Esophagus (tissue), 2 donors: ENCODE data around the gene CLEC2D. TPM values are rescaled to one million over a fixed set of nuclear protein-coding genes. Genes with fewer than 3 reads are reported as not detected.
"Not testable (repeated sequence)": the region's sequence is repeated elsewhere in the genome, so short reads cannot be mapped to it uniquely, and the experiment has no call there.

Experiments used
- H3K27ac ChIP-seq, 2 donors: one replicate each; pipeline ENCODE4 v1.5.1; 2013; ENCODE audit warnings: low read depth in 2 of 2, mild to moderate bottlenecking in 2 of 2, inconsistent platforms in 1 of 2, low read length in 1 of 2, moderate library complexity in 1 of 2
- H3K27me3 ChIP-seq, 2 donors: one replicate each; pipeline ENCODE4 v1.6.1; 2013; ENCODE audit warnings: low read length in 2 of 2, control low read depth in 1 of 2, mild to moderate bottlenecking in 1 of 2; ENCODE audit not compliant: insufficient read depth in 2 of 2, control insufficient read depth in 1 of 2
- H3K36me3 ChIP-seq, 2 donors: one replicate each; pipeline ENCODE4 v1.6.1; 2013; ENCODE audit warnings: low read length in 1 of 2; ENCODE audit not compliant: control insufficient read depth in 2 of 2, insufficient read depth in 2 of 2
- H3K4me1 ChIP-seq, 2 donors: one replicate each; pipeline ENCODE4 v1.6.1; 2013; ENCODE audit warnings: low read length in 1 of 2; ENCODE audit not compliant: control insufficient read depth in 2 of 2, insufficient read depth in 2 of 2
- H3K4me3 ChIP-seq, 2 donors: one replicate each; pipeline ENCODE4 v1.5.1; 2013; ENCODE audit warnings: low read length in 2 of 2, mild to moderate bottlenecking in 2 of 2, low read depth in 1 of 2, moderate library complexity in 1 of 2
- H3K9me3 ChIP-seq, 2 donors: one replicate each; pipeline ENCODE4 v1.6.1; 2013; ENCODE audit warnings: mild to moderate bottlenecking in 2 of 2, low read depth in 1 of 2, low read length in 1 of 2, moderate library complexity in 1 of 2; ENCODE audit not compliant: control insufficient read depth in 2 of 2, insufficient read depth in 1 of 2
- WGBS, 2 donors: extraction: QIAGEN DNeasy Blood & Tissue Kit; methylation state at CpG; one replicate each; pipeline ENCODE4 v1.1.7; 2013; 5-methylcytosine and 5-hydroxymethylcytosine counted together
- polyA plus RNA-seq, 2 donors: library from polyadenylated mRNA; stranded (reverse); fragments of 200-250 nt; gene quantifications; one replicate each; pipeline ENCODE4 v1.2.3, GENCODE V29; 2013
- donor health status: healthy with polysubstance abuse.
- donor health status: Bipolar disorder and iron deficiency.

Gene CLEC2D
- polyA plus RNA-seq, 2 donors = 1.8 to 5.2 TPM

DNA sequence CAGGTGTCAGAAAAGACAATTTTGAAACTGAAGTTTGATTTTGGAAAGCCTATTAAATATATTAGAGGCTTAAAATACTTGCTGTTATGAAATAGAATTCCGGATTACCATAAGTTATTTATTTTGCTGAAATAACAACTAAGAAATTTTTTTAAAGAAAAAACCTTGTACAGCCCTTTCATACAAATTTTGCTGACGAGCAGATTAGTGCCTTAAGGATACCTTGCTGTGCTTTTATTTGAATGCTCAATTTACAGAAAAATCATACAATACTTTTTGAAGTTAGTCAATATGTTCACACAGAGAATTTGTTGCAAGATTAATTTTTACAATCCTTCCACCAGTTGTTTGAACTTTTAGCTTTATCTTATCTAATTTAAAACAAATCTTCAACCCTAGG lies 29.5 kb upstream of the CLEC2D start:
- whole genome bisulfite sequencing, 2 donors = 92 to 95% methylated on average over 2 of the region's 2 CpGs
- H3K36me3 ChIP-seq = no peaks in the 10 kb centered on the region
- no peaks in the 10 kb centered on the region for H3K27me3 ChIP-seq
- no peak overlapping the region for H3K4me3 ChIP-seq
- no peaks in the 10 kb centered on the region for H3K9me3 ChIP-seq
- H3K27ac ChIP-seq = no peak overlapping the region
- peaks cover 0 to 3% of the 10 kb centered on the region in 2 donors for H3K4me1 ChIP-seq

DNA sequence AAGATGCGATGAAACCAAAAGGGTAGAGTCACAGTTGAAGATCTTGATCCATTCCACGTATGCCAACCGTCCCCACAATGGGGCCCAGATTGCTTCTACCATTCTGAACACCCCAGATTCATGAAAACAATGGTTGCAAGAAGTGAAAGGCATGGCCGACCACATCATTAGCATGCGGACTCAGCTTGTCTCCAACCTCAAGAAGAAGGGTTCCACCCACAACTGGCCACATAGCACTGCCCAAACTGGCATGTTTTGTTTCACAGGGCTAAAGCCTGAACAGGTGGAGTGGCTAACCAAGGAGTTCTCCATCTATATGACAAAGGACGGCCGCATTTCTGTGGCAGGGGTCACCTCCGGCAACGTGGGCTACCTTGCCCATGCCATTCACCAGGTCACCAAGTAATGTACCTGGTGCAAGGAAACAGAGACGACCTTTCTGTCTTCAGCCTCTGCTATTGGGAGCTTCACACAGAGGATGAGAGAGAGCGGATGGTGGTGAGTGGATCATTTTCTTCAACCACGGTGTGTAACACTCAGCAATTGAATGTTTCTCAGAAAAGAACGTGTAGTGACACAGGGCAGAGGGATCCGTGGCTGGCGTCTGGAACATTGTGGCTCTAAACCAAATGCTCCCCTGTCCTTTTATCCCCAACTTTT lies 26.8 kb upstream of the CLEC2D start:
- H3K36me3 ChIP-seq = no peaks in the 10 kb centered on the region
- H3K27me3 ChIP-seq = no peaks in the 10 kb centered on the region
- no peaks in the 10 kb centered on the region for H3K9me3 ChIP-seq
- H3K4me1 ChIP-seq = peaks cover 0 to 5% of the 10 kb centered on the region in 2 donors
- WGBS, 2 donors = 86 to 87% methylated on average over 15 of the region's 15 CpGs
- no peak overlapping the region for H3K4me3 ChIP-seq
- no peak overlapping the region for H3K27ac ChIP-seq

DNA sequence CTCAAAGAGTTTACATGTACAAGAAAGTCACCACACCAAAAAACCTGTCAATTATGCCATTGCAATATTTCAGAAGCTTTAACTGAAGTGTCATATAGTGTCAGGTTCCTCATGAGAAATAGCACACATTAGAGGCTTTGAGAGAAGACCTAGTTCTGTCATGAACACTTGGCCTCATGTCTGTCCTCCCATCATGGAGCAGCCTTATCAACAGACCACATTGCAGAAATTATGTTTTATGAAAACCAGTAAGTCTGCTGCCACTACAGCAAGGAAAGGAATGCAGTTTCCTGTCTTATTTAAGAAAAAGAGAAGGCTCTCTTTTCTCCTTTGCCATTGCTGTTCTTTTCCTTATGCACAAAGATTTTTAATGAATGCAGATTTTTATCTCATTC lies 26.2 kb upstream of the CLEC2D start:
- H3K4me1 ChIP-seq = peaks cover 0 to 5% of the 10 kb centered on the region in 2 donors
- H3K9me3 ChIP-seq = no peaks in the 10 kb centered on the region
- no peaks in the 10 kb centered on the region for H3K27me3 ChIP-seq
- no peak overlapping the region for H3K27ac ChIP-seq
- H3K4me3 ChIP-seq = no peak overlapping the region
- H3K36me3 ChIP-seq = no peaks in the 10 kb centered on the region

DNA sequence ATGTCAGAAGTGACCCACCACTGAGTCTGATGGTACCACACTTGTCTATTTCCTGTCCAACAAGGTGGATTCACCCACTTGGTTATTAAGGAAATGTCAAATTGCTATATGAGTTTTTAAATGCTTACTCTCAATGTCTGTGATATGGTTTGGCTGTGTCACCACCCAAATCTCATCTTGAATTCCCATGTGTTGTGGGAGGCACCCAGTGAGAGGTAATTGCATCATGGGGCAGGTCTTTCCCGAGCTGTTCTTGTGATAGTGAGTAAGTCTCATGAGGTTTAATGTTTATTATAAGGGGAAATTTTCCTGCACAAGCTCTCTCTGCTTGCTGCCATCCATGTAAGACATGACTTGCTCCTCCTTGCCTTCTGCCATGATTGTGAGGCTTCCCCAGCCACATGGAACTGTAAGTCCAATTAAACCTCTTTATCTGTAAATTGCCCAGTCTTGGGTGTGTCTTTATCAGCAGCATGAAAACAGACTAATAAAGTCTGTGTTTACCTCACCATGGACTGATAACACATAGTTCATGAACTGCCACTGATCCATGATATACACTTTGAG lies 24.4 kb upstream of the CLEC2D start:
- not testable (repeated sequence) for H3K4me3 ChIP-seq, H3K4me1 ChIP-seq, H3K27me3 ChIP-seq, H3K27ac ChIP-seq, H3K36me3 ChIP-seq, H3K9me3 ChIP-seq
- 78 to 90% methylated on average over 1 of the region's 1 CpG for WGBS, 2 donors

DNA sequence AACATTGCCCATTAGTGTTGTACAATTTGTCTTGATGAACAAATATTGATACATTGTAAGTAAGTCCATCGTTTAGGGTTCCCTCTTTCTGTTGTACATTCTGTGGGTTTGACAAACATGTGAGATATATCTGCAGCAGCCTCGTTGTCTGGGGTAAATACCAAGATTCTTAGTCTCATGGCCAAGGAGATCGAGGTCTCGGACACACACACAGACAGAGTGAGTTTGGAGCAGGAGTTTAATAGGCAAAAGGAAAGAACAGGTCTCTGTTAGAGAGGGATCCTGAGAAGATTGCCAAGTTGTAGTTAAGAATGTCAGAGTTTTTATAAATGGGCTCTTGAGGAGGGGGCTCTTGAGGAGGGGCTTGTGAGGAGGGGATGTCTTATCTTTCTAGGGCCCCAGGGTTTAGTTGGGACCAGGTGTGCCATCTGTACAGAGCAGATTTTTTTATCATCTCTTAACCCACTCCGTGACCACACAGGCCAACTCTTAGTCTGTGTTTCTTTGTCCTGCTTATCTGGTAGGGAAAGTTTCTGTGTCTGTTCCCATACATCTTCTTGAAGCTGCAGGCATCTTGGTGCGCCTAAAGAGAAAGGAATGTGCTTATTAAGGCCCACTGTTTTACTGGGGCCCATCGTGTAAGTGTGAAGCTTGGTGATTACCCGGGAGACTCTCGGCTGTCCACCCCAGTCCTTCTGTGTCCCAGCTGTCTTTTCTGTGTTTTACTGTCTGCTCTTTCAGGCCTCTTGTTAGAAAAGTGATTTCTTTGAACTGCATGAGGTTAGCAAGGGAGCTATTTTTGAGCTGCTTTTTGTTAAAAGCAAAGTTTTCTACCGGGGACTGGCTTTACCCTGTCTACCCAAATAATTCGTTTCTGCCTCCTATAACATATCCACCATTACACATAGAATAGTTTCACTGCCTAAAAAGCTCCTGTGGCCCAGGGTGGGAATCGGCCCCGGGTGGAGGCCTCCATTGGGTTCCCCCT lies 22.4 kb upstream of the CLEC2D start:
- Histone ChIP-seq H3K27ac (peak overlapping the region; percentile 92), H3K27me3 (no peaks in the 10 kb centered on the region), H3K4me3 (peak overlapping the region; percentile 68 to 72), H3K9me3 (no peaks in the 10 kb centered on the region), H3K4me1 (peaks cover 0 to 3% of the 10 kb centered on the region in 2 donors), H3K36me3 (no peaks in the 10 kb centered on the region)
- 35 to 42% methylated on average over 13 of the region's 13 CpGs for WGBS, 2 donors

DNA sequence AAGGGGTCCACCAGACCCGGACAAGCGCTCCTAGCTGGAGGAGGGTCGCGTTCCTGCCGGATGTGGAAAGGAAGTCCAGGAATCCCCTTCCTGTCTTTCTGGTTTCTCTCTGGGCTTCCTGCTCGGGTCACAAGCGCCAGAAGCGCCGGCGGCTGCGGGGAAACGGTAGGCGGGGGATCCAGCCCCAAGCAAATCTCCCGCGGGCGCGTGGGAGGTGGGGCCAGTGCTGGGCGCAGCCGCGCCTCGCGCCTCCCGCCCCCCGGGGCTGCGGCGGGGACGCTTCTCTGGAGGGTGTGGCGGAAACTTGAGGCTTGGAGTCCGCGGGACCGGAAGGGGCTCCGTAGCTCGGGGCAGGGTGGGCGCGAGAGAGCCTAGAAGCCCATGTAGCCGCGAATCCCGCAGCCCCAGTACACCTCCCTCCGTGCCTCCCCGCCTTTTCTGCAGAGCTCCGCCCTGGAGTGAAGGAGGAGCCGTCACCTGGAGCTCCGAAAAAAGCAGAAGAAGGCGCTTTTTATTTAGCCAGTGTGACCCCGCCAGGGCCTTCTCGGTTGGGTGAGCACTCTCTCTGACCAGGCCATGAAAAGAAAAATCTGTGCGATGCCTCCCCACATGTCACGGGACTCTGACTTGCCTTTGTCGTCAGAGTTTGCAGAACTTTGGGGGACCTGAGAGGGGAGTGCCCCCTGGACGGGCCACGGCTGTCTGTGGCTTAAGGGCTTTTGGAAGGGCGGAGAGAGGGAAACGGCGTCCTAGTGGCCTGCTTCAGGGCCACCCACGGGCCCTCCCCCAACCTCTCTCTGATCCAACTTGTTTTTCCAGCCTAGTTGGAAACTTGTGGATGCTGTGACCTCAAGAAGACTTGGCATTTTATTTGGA lies 21.4 kb upstream of the CLEC2D start:
- Histone ChIP-seq H3K36me3 (no peaks in the 10 kb centered on the region), H3K9me3 (no peaks in the 10 kb centered on the region), H3K4me3 (peak overlapping the region; percentile 68 to 72), H3K27me3 (no peaks in the 10 kb centered on the region), H3K4me1 (peaks cover 0 to 3% of the 10 kb centered on the region in 2 donors), H3K27ac (peak overlapping the region; percentile 92)
- WGBS, 2 donors = 0% methylated on average over 53 to 55 of the region's 55 CpGs

DNA sequence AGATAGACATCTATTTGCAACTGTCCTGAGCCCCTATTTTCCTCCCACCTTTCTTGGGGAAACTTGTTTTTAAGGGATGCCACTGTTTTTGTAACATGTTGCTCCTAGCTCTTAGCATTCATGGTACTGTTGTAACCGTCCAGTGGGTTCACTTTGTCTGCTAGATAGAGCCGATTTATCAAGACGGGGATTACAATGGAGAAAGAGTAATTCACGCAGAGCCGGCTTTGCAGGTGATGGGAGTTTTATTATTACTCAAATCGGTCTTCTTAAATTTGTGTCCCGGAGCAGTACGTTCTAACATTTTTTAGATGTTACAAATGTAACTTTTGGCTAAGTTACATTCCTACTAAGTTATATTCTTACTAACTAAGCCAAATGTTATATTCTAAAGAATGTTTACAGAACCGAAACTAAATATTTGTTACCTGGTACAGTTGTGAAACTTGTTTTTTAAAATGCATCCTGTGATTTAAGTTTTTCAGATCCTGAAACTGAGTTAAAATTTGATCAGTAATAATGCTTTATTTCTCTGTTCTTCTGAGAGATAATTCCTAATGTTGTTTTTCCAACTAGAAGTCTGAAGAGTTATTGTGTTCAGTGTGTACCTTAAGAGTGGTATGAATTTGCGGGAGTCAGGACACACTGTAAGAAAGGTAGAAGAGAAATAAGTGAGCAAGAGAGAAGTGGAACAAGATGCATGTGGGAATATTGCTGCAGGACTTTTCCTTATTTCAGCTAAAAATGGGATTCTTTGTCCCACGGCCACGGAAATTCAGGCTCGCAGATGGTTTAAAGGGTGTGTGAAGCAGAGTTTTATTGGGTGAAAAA lies 20.6 kb upstream of the CLEC2D start:
- WGBS, 2 donors = 4 to 8% methylated on average over 13 of the region's 13 CpGs
- H3K9me3 ChIP-seq = no peaks in the 10 kb centered on the region

DNA sequence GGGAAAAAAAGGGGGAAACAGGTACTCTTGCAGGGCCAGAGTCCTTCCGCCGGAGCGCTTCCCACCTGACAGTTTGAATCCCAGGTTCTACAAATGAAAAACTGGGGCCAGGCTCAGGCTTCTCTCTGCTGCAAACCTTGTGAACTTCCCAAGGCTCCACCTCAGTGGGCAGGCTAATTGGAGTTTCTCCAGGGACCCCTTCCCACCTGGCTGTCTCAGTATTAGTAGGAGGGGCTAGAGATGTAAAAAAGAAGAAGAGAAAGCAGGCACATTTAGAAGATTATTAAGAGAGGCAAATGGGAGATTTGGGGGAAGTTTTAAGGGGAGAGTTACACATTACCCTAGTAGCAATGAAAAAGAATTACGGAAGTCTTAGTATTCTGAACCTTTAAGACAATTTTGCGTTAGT lies 20.0 kb upstream of the CLEC2D start:
- WGBS, 2 donors = 20 to 26% methylated on average over 5 of the region's 5 CpGs
- Histone ChIP-seq H3K27ac (peak overlapping the region; percentile 48 to 78), H3K4me1 (peaks cover 0 to 3% of the 10 kb centered on the region in 2 donors), H3K9me3 (no peaks in the 10 kb centered on the region), H3K4me3 (peak overlapping the region; percentile 41 to 72), H3K36me3 (no peaks in the 10 kb centered on the region), H3K27me3 (no peaks in the 10 kb centered on the region)

More for the DNA sequence above, 20.6 kb upstream of the CLEC2D start:
- H3K27me3 ChIP-seq = no peaks in the 10 kb centered on the region
- H3K4me3 ChIP-seq = peak overlapping the region; percentile 68 to 72
- H3K36me3 ChIP-seq = no peaks in the 10 kb centered on the region
- peaks cover 0 to 3% of the 10 kb centered on the region in 2 donors for H3K4me1 ChIP-seq
- peak overlapping the region; percentile 92 for H3K27ac ChIP-seq
